Lung (tissue), 12 donors: ENCODE results near the gene RUFY2. TPM values are rescaled to one million over a fixed set of nuclear protein-coding genes. Genes with fewer than 3 reads are reported as not detected.
"Not testable (repeated sequence)": the region's sequence is repeated elsewhere in the genome, so short reads cannot be mapped to it uniquely, and the experiment has no call there.

Experiments used
- ATAC-seq: fragments of 200-7000 bp; cut with Tn5 transposase; one replicate; pipeline ENCODE4 v1.9.1; 2020; ENCODE audit warnings: moderate number of reproducible peaks; ENCODE audit not compliant: insufficient read depth, low FRiP score
- DNase-seq, 3 donors: peaks; one replicate each; pipeline ENCODE4 v3.0.0-alpha.2; 2013 to 2017
- H3K27ac ChIP-seq, 2 donors: one replicate each; pipeline ENCODE4 v1.5.1; 2013; ENCODE audit warnings: mild to moderate bottlenecking in 2 of 2, moderate library complexity in 2 of 2, control low read depth in 1 of 2, inconsistent platforms in 1 of 2, low read depth in 1 of 2, low read length in 1 of 2
- H3K27me3 ChIP-seq, 3 donors: one replicate each; pipeline ENCODE4 v1.5.1; 2013; ENCODE audit warnings: low read length in 2 of 3; ENCODE audit not compliant: control insufficient read depth in 3 of 3, insufficient read depth in 3 of 3
- H3K36me3 ChIP-seq, 4 donors: one replicate each; pipeline ENCODE4 v1.5.1; 2013; ENCODE audit warnings: low read length in 4 of 4, mild to moderate bottlenecking in 1 of 4, moderate library complexity in 1 of 4; ENCODE audit not compliant: control insufficient read depth in 4 of 4, insufficient read depth in 4 of 4
- H3K4me1 ChIP-seq, 5 donors: one replicate each; pipeline ENCODE4 v1.5.1; 2013; ENCODE audit warnings: low read length in 5 of 5, mild to moderate bottlenecking in 2 of 5, moderate library complexity in 1 of 5; ENCODE audit not compliant: control insufficient read depth in 5 of 5, insufficient read depth in 5 of 5
- H3K4me3 ChIP-seq: one replicate; pipeline ENCODE4 v1.5.1; 2013; ENCODE audit warnings: mild to moderate bottlenecking, control low read depth, moderate library complexity
- H3K9ac ChIP-seq, 2 donors: one replicate each; pipeline ENCODE4 v1.5.1; 2013; ENCODE audit warnings: low read length in 2 of 2, control low read depth in 1 of 2; ENCODE audit not compliant: insufficient read depth in 1 of 2
- H3K9me3 ChIP-seq, 4 donors: one replicate each; pipeline ENCODE4 v1.5.1; 2013; ENCODE audit warnings: low read length in 3 of 4, mild to moderate bottlenecking in 1 of 4, moderate library complexity in 1 of 4; ENCODE audit not compliant: control insufficient read depth in 4 of 4, insufficient read depth in 3 of 4
- WGBS, 2 donors: extraction: QIAGEN DNeasy Blood & Tissue Kit; methylation state at CpG; one replicate each; pipeline ENCODE4 v1.1.7; 2013; 5-methylcytosine and 5-hydroxymethylcytosine counted together
- polyA plus RNA-seq, 2 donors: library from polyadenylated mRNA; stranded (reverse); fragments of 200-250 nt; gene quantifications; one replicate each; pipeline ENCODE4 v1.2.1, GENCODE V29; 2013
- total RNA-seq, 2 donors: library from RNA; depleted of rRNA in 1 of 2; stranded (reverse); fragments of >200 nt in 1 of 2; gene quantifications; one replicate each; pipeline ENCODE4 v1.2.1, GENCODE V29; 2014 to 2021
- TF ChIP-seq, protein P1 (sequence below): IDR thresholded peaks from 2 replicates; pipeline ENCODE4 v1.5.1; 2012; ENCODE audit warnings: mild to moderate bottlenecking; ENCODE audit errors: control extremely low read depth, extremely low read depth
- donor health status: control.
- donor health status: control.
- donor health status: Bipolar disorder and iron deficiency.
- donor health status: healthy.
- donor health status: DM: yes; HTN: yes; CAD: no.

The RUFY2 gene
- total and polyA plus RNA-seq, 4 donors: 4.2 to 55.3 (median 13.4) TPM

DNA sequence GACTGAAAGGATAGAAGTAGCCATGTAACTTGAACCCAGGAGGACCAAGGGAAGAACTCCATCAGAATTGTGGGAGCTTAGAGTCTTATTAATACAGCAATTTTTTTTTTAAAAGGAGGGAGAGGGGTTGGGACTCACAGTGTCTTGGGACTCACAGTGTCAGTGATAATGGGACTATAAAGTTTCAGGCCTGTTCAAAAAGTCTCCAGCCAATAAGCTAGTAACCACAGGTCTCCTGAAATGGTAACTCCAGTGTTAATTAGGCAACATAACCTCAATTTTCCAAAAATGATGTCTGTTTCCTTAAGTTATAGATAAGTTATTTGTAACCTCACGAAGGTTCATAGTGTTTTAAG is 77.6 kb downstream of the RUFY2 start:
- no peak overlapping the region for H3K9ac ChIP-seq
- 90 to 98% methylated on average over 1 of the region's 1 CpG for WGBS, 2 donors
- H3K27ac ChIP-seq: no peak overlapping the region
- TF ChIP-seq, protein P1, sequence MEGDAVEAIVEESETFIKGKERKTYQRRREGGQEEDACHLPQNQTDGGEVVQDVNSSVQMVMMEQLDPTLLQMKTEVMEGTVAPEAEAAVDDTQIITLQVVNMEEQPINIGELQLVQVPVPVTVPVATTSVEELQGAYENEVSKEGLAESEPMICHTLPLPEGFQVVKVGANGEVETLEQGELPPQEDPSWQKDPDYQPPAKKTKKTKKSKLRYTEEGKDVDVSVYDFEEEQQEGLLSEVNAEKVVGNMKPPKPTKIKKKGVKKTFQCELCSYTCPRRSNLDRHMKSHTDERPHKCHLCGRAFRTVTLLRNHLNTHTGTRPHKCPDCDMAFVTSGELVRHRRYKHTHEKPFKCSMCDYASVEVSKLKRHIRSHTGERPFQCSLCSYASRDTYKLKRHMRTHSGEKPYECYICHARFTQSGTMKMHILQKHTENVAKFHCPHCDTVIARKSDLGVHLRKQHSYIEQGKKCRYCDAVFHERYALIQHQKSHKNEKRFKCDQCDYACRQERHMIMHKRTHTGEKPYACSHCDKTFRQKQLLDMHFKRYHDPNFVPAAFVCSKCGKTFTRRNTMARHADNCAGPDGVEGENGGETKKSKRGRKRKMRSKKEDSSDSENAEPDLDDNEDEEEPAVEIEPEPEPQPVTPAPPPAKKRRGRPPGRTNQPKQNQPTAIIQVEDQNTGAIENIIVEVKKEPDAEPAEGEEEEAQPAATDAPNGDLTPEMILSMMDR: no peak
- DNase-seq (no peak), ATAC-seq (no peak)
- no peaks in the 10 kb centered on the region for H3K36me3 ChIP-seq
- H3K4me1 ChIP-seq: peaks cover 0 to 32% (median 9%) of the 10 kb centered on the region in 5 donors
- no peaks in the 10 kb centered on the region for H3K9me3 ChIP-seq
- H3K4me3 ChIP-seq: no peak overlapping the region
- no peaks in the 10 kb centered on the region for H3K27me3 ChIP-seq

DNA sequence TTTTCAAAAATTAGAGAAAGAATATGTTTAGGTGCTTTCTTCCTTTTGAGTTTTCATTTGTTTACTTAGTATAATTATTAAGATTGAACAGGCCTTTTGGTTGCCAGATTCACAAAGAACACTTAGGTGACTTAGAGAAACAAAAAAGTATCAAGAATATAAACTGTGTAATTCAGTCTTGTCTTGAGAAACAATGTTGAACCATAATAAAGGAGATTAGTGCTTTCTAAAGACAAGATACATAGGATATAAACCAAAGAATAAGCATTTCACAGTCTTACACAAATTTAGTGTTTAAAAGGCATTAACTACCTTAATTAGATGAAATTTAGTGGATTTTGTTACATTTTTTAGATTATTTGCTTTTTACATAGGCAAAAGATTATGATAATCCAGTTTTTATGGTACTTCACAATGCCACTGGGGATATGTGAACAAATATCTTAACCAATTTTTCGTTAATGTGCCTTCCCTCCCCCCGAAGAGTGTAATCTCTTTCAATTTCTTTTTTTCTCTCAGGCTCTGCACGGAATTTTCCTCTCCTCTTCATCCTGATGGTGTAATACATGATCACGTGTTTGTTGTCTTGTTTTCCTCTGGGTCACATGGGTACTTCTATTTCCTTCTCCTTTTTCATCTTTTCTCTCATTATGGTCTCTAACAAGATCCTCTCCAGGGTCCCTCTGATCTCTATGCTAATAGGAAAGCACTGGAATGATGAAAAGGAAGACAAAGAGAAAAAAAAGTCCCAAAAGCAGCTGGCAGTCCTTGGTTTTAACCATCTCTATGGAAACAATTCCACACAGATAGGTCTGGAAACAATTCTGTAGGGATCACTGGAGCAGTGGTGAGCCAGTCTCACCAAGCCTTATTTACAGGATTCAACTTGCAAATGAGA is 78.9 kb downstream of the RUFY2 start:
- no peaks in the 10 kb centered on the region for H3K36me3 ChIP-seq
- DNase-seq: peak; percentile 19 to 89 (median 88)
- TF ChIP-seq, protein P1: no peak

DNA sequence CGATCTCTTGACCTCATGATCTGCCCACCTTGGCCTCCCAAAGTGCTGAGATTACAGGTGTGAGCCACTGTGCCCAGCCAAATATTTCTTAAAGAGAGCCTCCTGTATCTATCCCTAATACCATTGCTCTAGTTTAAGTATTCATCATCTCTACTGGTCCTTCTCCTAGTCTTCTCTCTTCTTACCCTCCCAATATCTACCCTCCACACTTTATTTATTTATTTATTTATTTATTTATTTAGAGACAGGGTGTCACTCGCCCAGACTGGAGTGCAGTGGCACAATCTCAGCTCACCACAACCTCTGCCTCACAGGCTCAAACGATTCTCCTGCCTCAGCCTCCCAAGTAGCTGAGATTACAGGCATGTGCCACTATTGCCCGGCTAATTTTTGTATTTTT is 82.7 kb downstream of the RUFY2 start:
- not testable (repeated sequence) for H3K27me3 ChIP-seq, H3K36me3 ChIP-seq, ATAC-seq, H3K27ac ChIP-seq, H3K9me3 ChIP-seq, H3K4me3 ChIP-seq, DNase-seq, H3K9ac ChIP-seq
- 93% methylated on average over 4 of the region's 4 CpGs for WGBS, 2 donors
- peaks cover 0 to 18% (median 0%) of the 10 kb centered on the region in 5 donors for H3K4me1 ChIP-seq

More for the DNA sequence above, 78.9 kb downstream of the RUFY2 start:
- H3K9ac ChIP-seq: peak overlapping the region in 1 of 2 donors; percentile 30
- peaks cover 0 to 27% (median 9%) of the 10 kb centered on the region in 5 donors for H3K4me1 ChIP-seq
- H3K9me3 ChIP-seq: no peaks in the 10 kb centered on the region
- H3K27me3 ChIP-seq: no peaks in the 10 kb centered on the region
- H3K27ac ChIP-seq: no peak overlapping the region
- 8 to 19% methylated on average over 4 of the region's 4 CpGs for WGBS, 2 donors
- no peak for ATAC-seq
- no peak overlapping the region for H3K4me3 ChIP-seq

DNA sequence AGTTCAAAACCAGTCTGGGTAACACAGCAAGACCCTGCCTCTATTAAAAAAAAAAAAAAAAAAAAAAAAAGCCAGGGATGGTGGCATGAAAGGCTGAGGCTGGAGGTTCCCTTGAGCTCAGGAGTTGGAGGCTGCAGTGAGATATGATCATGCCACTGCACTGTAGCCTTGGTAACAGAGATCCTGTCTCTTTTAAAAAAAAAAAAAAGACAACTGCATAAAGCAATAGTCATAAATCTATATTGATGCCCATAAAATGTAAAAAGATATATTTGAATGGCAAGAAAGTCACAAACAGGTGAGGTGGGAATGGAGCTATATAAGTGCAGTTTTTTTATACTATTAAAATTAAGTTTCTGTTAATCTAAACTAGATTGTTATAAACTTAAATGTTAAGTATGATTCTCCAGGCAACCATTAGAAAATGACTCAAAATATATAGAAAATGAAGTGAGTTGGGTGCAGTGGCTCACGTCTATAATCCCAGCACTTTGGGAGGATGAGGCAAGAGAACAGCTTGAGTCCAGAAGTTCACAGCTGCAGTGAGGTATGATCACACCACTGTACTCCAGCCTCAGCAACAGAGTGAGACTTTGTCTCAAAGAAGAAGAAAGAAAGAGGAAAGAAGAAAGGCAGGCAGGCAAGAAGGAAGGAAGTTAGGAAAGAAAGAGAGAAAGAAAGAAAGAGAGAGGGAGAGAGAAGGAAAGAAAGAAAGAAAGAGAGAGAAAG is 88.6 kb downstream of the RUFY2 start:
- DNase-seq: no peak
- WGBS, 2 donors: 71 to 82% methylated on average over 1 of the region's 1 CpG
- TF ChIP-seq, protein P1: no peak

More for the DNA sequence above, 88.6 kb downstream of the RUFY2 start:
- Histone ChIP-seq H3K9ac (no peak overlapping the region), H3K36me3 (no peaks in the 10 kb centered on the region), H3K4me1 (no peaks in the 10 kb centered on the region), H3K4me3 (no peak overlapping the region), H3K27me3 (no peaks in the 10 kb centered on the region), H3K9me3 (peaks cover 0 to 5% (median 3%) of the 10 kb centered on the region in 4 donors), H3K27ac (no peak overlapping the region)
- no peak for ATAC-seq
